Measurements from ENCODE around the gene PADI4.

The PADI4 gene, protein sequence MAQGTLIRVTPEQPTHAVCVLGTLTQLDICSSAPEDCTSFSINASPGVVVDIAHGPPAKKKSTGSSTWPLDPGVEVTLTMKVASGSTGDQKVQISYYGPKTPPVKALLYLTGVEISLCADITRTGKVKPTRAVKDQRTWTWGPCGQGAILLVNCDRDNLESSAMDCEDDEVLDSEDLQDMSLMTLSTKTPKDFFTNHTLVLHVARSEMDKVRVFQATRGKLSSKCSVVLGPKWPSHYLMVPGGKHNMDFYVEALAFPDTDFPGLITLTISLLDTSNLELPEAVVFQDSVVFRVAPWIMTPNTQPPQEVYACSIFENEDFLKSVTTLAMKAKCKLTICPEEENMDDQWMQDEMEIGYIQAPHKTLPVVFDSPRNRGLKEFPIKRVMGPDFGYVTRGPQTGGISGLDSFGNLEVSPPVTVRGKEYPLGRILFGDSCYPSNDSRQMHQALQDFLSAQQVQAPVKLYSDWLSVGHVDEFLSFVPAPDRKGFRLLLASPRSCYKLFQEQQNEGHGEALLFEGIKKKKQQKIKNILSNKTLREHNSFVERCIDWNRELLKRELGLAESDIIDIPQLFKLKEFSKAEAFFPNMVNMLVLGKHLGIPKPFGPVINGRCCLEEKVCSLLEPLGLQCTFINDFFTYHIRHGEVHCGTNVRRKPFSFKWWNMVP

DNA sequence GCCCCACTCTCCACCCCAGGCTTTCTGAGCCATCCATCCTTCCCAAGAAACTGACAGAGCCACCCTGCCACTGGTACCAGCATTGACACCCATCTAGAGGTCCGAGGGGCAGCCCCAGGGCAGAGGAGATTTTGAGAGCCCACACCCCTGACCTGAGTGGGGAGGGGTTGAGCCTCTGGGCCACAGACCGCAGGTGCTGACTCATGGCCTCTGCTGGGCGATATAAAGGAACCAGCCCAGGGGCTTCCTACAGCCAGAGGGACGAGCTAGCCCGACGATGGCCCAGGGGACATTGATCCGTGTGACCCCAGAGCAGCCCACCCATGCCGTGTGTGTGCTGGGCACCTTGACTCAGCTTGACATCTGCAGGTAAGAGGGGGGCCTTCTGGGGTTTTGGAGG lies at the start of gene PADI4:
Gene PADI4 (plus strand): TSS at position 252 of the 400 bp plus-strand sequence. CDS start 26 bp downstream, at position 278.
- TF ChIP-seq MYC (IDR thresholded peaks at IDR 0.05; ENCODE audit: low read depth, low read length) (no peak), POLR2A (IDR thresholded peaks at IDR 0.05; ENCODE audit: extremely low read depth, insufficient read length) (no peak)
- TF ChIP-seq, protein P1, sequence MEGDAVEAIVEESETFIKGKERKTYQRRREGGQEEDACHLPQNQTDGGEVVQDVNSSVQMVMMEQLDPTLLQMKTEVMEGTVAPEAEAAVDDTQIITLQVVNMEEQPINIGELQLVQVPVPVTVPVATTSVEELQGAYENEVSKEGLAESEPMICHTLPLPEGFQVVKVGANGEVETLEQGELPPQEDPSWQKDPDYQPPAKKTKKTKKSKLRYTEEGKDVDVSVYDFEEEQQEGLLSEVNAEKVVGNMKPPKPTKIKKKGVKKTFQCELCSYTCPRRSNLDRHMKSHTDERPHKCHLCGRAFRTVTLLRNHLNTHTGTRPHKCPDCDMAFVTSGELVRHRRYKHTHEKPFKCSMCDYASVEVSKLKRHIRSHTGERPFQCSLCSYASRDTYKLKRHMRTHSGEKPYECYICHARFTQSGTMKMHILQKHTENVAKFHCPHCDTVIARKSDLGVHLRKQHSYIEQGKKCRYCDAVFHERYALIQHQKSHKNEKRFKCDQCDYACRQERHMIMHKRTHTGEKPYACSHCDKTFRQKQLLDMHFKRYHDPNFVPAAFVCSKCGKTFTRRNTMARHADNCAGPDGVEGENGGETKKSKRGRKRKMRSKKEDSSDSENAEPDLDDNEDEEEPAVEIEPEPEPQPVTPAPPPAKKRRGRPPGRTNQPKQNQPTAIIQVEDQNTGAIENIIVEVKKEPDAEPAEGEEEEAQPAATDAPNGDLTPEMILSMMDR (IDR thresholded peaks at IDR 0.05; ENCODE audit: low read depth, low read length) = no peak
- TF ChIP-seq, protein P2, sequence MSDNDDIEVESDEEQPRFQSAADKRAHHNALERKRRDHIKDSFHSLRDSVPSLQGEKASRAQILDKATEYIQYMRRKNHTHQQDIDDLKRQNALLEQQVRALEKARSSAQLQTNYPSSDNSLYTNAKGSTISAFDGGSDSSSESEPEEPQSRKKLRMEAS (IDR thresholded peaks at IDR 0.05; ENCODE audit: low read depth, low read length) = no peak

DNA sequence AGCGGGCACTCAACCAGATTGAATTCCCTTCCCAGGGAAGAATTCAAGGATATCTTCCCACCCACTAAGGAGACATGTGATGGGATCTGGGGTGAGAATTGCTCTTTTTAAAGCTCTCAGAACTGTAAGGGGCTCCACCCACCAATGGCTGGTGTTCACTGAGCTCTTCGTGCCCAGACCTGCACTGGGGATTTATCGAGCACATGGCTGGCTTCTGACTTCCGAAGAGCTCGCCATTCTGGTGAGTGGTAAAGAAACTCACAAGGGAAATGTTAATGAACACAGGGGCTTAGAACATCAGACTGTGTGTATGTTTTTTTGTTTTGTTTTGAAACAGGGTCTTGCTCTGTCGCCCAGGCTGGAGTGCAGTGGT lies 49.3 kb upstream of the PADI4 start:
- DNase-seq (ENCODE audit: low read depth) = no peak
- H3K4me3 ChIP-seq (ENCODE audit: low read depth, low read length) = no peak overlapping the region
- TF ChIP-seq MYC (IDR thresholded peaks at IDR 0.05; ENCODE audit: low read depth, low read length) (no peak), POLR2A (IDR thresholded peaks at IDR 0.05; ENCODE audit: extremely low read depth, insufficient read length) (no peak)
- TF ChIP-seq, protein P1 (IDR thresholded peaks at IDR 0.05; ENCODE audit: low read depth, low read length) = no peak
- TF ChIP-seq, protein P2 (IDR thresholded peaks at IDR 0.05; ENCODE audit: low read depth, low read length) = no peak

More for the DNA sequence above, at the start of gene PADI4:
- peak; percentile 75 for DNase-seq (ENCODE audit: low read depth)
- H3K4me3 ChIP-seq (ENCODE audit: low read depth, low read length) = no peak within 1 kb of the TSS

DNA sequence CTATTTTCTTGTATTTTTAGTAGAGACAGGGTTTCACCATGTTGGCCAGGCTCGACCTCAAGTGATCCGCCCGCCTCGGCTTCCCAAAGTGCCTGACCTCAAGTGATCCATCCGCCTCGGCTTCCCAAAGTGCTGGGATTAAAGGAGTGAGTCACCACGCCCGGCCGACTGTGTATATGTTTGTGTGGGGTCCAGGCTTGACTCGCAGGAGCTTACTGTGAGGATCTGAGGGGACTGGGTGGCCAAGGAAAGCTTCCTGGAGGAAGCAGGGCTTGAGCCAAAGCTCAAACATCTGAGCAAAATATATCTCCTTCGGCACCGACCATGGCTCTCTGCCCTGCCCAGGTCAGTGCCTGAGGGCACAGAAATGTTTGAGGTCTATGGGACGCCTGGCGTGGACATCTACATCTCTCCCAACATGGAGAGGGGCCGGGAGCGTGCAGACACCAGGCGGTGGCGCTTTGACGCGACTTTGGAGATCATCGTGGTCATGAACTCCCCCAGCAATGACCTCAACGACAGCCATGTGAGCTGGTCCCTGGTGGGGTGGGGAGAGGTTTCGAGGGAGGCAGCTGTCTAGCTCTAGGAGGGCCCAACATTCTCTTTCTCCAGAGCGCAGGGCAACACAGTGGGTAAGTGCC lies 48.6 kb upstream of the PADI4 start:
- H3K4me3 ChIP-seq (ENCODE audit: low read depth, low read length) = no peak overlapping the region
- TF ChIP-seq MYC (IDR thresholded peaks at IDR 0.05; ENCODE audit: low read depth, low read length) = no peak
- TF ChIP-seq POLR2A (IDR thresholded peaks at IDR 0.05; ENCODE audit: extremely low read depth, insufficient read length) = no peak
- TF ChIP-seq, protein P1 (IDR thresholded peaks at IDR 0.05; ENCODE audit: low read depth, low read length) = no peak
- TF ChIP-seq, protein P2 (IDR thresholded peaks at IDR 0.05; ENCODE audit: low read depth, low read length) = no peak
- DNase-seq (ENCODE audit: low read depth) = no peak

DNA sequence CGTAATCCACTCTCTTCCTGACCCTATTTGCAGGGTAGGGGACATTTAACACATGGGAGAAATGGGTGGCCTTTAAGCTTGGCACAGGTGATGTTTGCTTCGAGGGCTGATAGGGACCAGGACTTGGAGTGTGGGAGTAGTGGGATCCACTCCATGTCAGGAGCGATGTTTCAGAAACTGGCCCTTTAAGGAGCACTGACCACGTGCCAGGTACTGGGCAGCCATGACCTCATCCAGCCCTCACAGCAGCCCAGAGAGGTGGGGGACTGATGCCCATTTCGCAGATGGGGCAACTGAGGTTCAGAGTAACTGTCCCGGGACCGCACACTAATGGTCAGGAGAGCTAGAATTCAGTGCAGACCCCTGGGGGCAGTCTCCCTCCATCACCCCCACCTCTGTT lies 47.7 kb upstream of the PADI4 start:
- TF ChIP-seq POLR2A (IDR thresholded peaks at IDR 0.05; ENCODE audit: extremely low read depth, insufficient read length) (no peak), MYC (IDR thresholded peaks at IDR 0.05; ENCODE audit: low read depth, low read length) (no peak)
- TF ChIP-seq, protein P2 (IDR thresholded peaks at IDR 0.05; ENCODE audit: low read depth, low read length) = no peak
- TF ChIP-seq, protein P1 (IDR thresholded peaks at IDR 0.05; ENCODE audit: low read depth, low read length) = no peak
- H3K4me3 ChIP-seq (ENCODE audit: low read depth, low read length) = no peak overlapping the region
- DNase-seq (ENCODE audit: low read depth) = no peak

DNA sequence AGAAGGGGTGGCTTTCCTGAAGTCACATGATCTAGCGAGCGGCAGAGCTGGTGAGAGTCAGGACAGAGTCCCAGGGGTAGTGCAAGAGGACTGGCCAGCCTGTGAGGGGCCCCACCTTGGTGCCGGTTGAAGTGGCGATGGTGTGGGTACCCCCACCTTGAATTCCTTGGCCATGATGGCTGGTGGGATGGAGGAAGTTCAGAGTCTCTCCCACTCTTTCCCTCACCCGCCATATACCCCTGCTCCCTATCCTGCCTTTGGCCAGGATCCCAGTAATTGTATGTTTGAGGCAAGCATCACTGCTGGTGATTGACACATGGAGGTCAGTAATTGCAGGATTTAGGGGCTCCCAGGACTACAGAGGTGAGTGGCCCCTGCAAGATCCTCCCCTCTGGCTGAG lies 47.3 kb upstream of the PADI4 start:
- H3K4me3 ChIP-seq (ENCODE audit: low read depth, low read length) = no peak overlapping the region
- TF ChIP-seq, protein P2 (IDR thresholded peaks at IDR 0.05; ENCODE audit: low read depth, low read length) = no peak
- TF ChIP-seq MYC (IDR thresholded peaks at IDR 0.05; ENCODE audit: low read depth, low read length) = no peak
- TF ChIP-seq POLR2A (IDR thresholded peaks at IDR 0.05; ENCODE audit: extremely low read depth, insufficient read length) = no peak
- TF ChIP-seq, protein P1 (IDR thresholded peaks at IDR 0.05; ENCODE audit: low read depth, low read length) = no peak
- no peak for DNase-seq (ENCODE audit: low read depth)

Measured in NB4 (cell line).